ENCODE data around the gene DUOX2. TPM values are rescaled to one million over a fixed set of nuclear protein-coding genes. Genes with fewer than 3 reads are reported as not detected.

The DUOX2 gene
- total RNA-seq, 1 experiment from 2014 or later = not detected

GRCh38 chr15:45134682-45135604 lies 21.0 kb upstream of the DUOX2 start:
- H3K36me3 ChIP-seq (ENCODE audit: low read depth) = no peaks in the 10 kb centered on the region
- no peaks in the 10 kb centered on the region for H3K4me1 ChIP-seq (replicated peaks; ENCODE audit: insufficient read depth)
- no peak overlapping the region for H3K27ac ChIP-seq
- TF ChIP-seq EZH2 (IDR thresholded peaks at IDR 0.05; ENCODE audit: low read depth) = no peak
- TF ChIP-seq CTCF (conservative IDR thresholded peaks at IDR 0.05) = no peak
- intact Hi-C loops (cut with micrococcal nuclease; ENCODE audit: unreplicated experiment) = no loop called here
- no peak overlapping the region for H3K4me2 ChIP-seq
- no peaks in the 10 kb centered on the region for H3K79me2 ChIP-seq (ENCODE audit: low read depth)
- H3F3A ChIP-seq (ENCODE audit: insufficient read depth, low read depth) = no peaks in the 10 kb centered on the region
- BruUV-seq (replicated peaks) = no TSS peak
- ChIA-PET POLR2A (ENCODE audit: unreplicated experiment) (no interaction called here), CTCF (no interaction called here)
- H4K20me1 ChIP-seq (ENCODE audit: insufficient read depth) = no peaks in the 10 kb centered on the region
- H3K4me3 ChIP-seq = no peak overlapping the region
- no peaks in the 10 kb centered on the region for H3K9me2 ChIP-seq (ENCODE audit: insufficient read depth)
- no peak overlapping the region for H2AFZ ChIP-seq
- no peak for DNase-seq
- H3K27me3 ChIP-seq (ENCODE audit: insufficient read depth, low read depth) = no peaks in the 10 kb centered on the region
- no peaks in the 10 kb centered on the region for H3K9me3 ChIP-seq (ENCODE audit: insufficient read depth, low read depth)

- Histone ChIP-seq H3K4me3 (no peak overlapping the region), H3K9me3 (ENCODE audit: insufficient read depth, low read depth) (no peaks in the 10 kb centered on the region), H3K79me2 (ENCODE audit: low read depth) (no peaks in the 10 kb centered on the region), H4K20me1 (ENCODE audit: insufficient read depth) (no peaks in the 10 kb centered on the region), H3K4me2 (no peak overlapping the region), H3K36me3 (ENCODE audit: low read depth) (no peaks in the 10 kb centered on the region), H3K9me2 (ENCODE audit: insufficient read depth) (no peaks in the 10 kb centered on the region), H3K27me3 (ENCODE audit: insufficient read depth, low read depth) (no peaks in the 10 kb centered on the region), H3K27ac (no peak overlapping the region), H3K4me1 (replicated peaks; ENCODE audit: insufficient read depth) (no peaks in the 10 kb centered on the region), H3F3A (ENCODE audit: insufficient read depth, low read depth) (no peaks in the 10 kb centered on the region), H2AFZ (no peak overlapping the region)
- BruUV-seq (replicated peaks) = no TSS peak
- intact Hi-C loops (cut with micrococcal nuclease; ENCODE audit: unreplicated experiment) = no loop called here
- ChIA-PET POLR2A (ENCODE audit: unreplicated experiment) (no interaction called here), CTCF (no interaction called here)
- DNase-seq = no peak
- TF ChIP-seq CTCF (conservative IDR thresholded peaks at IDR 0.05) (no peak), EZH2 (IDR thresholded peaks at IDR 0.05; ENCODE audit: low read depth) (no peak)
Observed at GRCh38 chr15:45134046-45134445, 20.1 kb upstream of the DUOX2 start.

GRCh38 chr15:45133561-45133920 lies 19.6 kb upstream of the DUOX2 start:
- POLR2A ChIA-PET (ENCODE audit: unreplicated experiment) = no interaction called here
- TF ChIP-seq CTCF (conservative IDR thresholded peaks at IDR 0.05) (no peak), EZH2 (IDR thresholded peaks at IDR 0.05; ENCODE audit: low read depth) (no peak)

More at GRCh38 chr15:45133561-45133920, 19.6 kb upstream of the DUOX2 start:
- H3K4me3 ChIP-seq = no peak overlapping the region
- H3K9me2 ChIP-seq (ENCODE audit: insufficient read depth) = no peaks in the 10 kb centered on the region
- CTCF ChIA-PET = interaction anchor here (0.6 to 1.8 kb wide), 2 partner anchors 29 to 78 kb away, joined by 4 to 5 read pairs; no protein-coding TSS in a partner anchor
- no peaks in the 10 kb centered on the region for H3K79me2 ChIP-seq (ENCODE audit: low read depth)
- no peak for DNase-seq
- H3F3A ChIP-seq (ENCODE audit: insufficient read depth, low read depth) = no peaks in the 10 kb centered on the region
- H3K4me2 ChIP-seq = no peak overlapping the region
- no peaks in the 10 kb centered on the region for H3K4me1 ChIP-seq (replicated peaks; ENCODE audit: insufficient read depth)
- no peak overlapping the region for H2AFZ ChIP-seq
- no peaks in the 10 kb centered on the region for H3K27me3 ChIP-seq (ENCODE audit: insufficient read depth, low read depth)
- no peaks in the 10 kb centered on the region for H3K9me3 ChIP-seq (ENCODE audit: insufficient read depth, low read depth)
- BruUV-seq (replicated peaks) = no TSS peak
- H3K36me3 ChIP-seq (ENCODE audit: low read depth) = no peaks in the 10 kb centered on the region
- no peak overlapping the region for H3K27ac ChIP-seq
- intact Hi-C loops (cut with micrococcal nuclease; ENCODE audit: unreplicated experiment) = no loop called here
- H4K20me1 ChIP-seq (ENCODE audit: insufficient read depth) = no peaks in the 10 kb centered on the region
